ENCODE data around the gene DHRS9.

DHRS9 gene

GRCh38 chr2:169069833-169070232, 470 bp downstream of the DHRS9 start:
- Histone ChIP-seq H3K9me3 (ENCODE audit: control insufficient read depth, low read length) (no peaks in the 10 kb centered on the region), H3K4me1 (ENCODE audit: control insufficient read depth, insufficient read depth, low read length) (peaks cover 26% of the 10 kb centered on the region), H3K4me3 (ENCODE audit: low read length) (no peak overlapping the region), H3K27me3 (ENCODE audit: control insufficient read depth, insufficient read depth, low read length) (no peaks in the 10 kb centered on the region), H3K36me3 (ENCODE audit: control insufficient read depth, insufficient read depth, low read length) (no peaks in the 10 kb centered on the region), H3K9ac (ENCODE audit: low read length) (no peak overlapping the region)

- H3K4me1 ChIP-seq (ENCODE audit: control insufficient read depth, insufficient read depth, low read length) = peaks cover 12% of the 10 kb centered on the region
- no peaks in the 10 kb centered on the region for H3K36me3 ChIP-seq (ENCODE audit: control insufficient read depth, insufficient read depth, low read length)
- no peaks in the 10 kb centered on the region for H3K9me3 ChIP-seq (ENCODE audit: control insufficient read depth, low read length)
- H3K27me3 ChIP-seq (ENCODE audit: control insufficient read depth, insufficient read depth, low read length) = no peaks in the 10 kb centered on the region
- H3K9ac ChIP-seq (ENCODE audit: low read length) = no peak overlapping the region
- H3K4me3 ChIP-seq (ENCODE audit: low read length) = no peak overlapping the region
Measured at GRCh38 chr2:169071455-169071854, 2.1 kb downstream of the DHRS9 start.

DNA sequence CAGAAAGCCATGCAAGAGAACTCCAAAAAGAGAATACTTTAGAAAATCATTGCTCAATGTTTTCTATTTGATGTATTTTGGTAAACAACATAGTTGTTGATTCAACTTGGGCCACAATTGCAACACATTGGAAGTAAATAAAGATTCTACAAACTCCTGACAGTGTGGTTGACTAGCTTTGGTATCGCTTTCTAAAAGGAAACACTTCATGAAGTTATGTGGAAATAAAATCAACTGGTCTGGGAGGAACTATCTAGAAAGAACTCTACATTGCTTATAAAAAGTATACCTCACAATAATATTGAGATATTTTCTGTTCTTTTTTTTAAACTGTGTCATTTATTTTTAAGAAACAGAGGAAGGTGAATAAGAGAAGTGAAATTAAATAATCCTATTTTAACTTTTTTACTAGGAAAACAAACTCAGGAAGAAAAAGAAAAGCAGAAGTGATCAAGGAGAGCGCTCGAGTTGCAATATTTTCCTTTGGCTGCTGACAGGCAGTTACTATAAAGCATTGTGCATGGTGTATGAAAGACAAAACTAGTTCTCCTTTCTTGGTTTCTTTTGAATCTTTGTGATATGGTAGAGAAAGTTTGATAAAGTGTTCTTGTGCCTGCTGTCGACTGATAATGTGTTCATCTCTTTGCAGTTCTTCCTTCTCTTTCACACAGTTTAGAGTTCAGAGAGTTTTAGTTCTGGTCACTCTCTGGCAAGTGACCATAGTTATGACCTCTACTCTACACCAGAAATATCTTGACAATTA, 3.0 kb downstream of the DHRS9 start:
- peaks cover 5% of the 10 kb centered on the region for H3K4me1 ChIP-seq (ENCODE audit: control insufficient read depth, insufficient read depth, low read length)
- no peaks in the 10 kb centered on the region for H3K27me3 ChIP-seq (ENCODE audit: control insufficient read depth, insufficient read depth, low read length)
- no peaks in the 10 kb centered on the region for H3K9me3 ChIP-seq (ENCODE audit: control insufficient read depth, low read length)
- no peak overlapping the region for H3K9ac ChIP-seq (ENCODE audit: low read length)
- H3K4me3 ChIP-seq (ENCODE audit: low read length) = no peak overlapping the region
- H3K36me3 ChIP-seq (ENCODE audit: control insufficient read depth, insufficient read depth, low read length) = no peaks in the 10 kb centered on the region

GRCh38 chr2:169073211-169073962, 4.0 kb downstream of the DHRS9 start:
- H3K4me3 ChIP-seq (ENCODE audit: low read length) = no peak overlapping the region
- H3K36me3 ChIP-seq (ENCODE audit: control insufficient read depth, insufficient read depth, low read length) = no peaks in the 10 kb centered on the region
- H3K4me1 ChIP-seq (ENCODE audit: control insufficient read depth, insufficient read depth, low read length) = no peaks in the 10 kb centered on the region
- no peak overlapping the region for H3K9ac ChIP-seq (ENCODE audit: low read length)
- no peaks in the 10 kb centered on the region for H3K9me3 ChIP-seq (ENCODE audit: control insufficient read depth, low read length)
- H3K27me3 ChIP-seq (ENCODE audit: control insufficient read depth, insufficient read depth, low read length) = no peaks in the 10 kb centered on the region

DNA sequence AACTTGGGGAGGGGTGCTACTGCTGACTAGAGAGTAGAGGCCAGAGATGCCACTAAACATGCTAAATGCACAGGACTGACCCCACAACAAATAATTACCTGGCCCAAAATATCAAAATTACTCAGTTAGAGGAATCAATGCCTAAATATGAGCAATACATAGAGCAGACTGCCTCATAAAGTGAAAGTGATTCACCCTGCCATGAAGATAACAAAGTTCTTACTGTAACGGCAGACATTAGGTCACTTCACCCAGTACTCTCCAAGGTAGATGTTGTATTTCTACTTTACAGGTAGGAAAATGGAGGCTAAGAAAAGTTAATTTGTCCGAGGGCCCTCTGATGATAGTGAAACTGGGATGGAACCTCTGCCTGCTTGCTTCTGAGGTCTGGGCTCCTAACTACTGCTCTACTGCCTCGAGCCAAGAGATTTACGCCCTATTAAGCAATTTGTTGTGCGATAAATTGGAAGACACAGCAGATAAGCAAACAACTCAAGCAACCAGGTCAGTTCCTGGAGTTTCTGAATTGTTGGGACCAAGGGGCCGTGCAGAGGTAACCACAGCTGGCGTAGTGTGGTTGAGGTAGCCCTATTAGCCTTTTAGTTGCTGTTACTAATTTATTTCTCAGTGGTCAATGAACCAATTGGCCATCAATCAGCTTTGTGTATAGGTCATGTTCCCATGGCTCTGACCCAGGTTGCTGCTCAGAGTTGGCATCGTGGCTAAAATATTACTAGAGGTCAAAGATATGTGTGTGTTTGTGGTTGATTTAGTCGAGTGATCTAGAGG, 4.8 kb downstream of the DHRS9 start:
- no peaks in the 10 kb centered on the region for H3K27me3 ChIP-seq (ENCODE audit: control insufficient read depth, insufficient read depth, low read length)
- H3K4me3 ChIP-seq (ENCODE audit: low read length) = no peak overlapping the region
- H3K36me3 ChIP-seq (ENCODE audit: control insufficient read depth, insufficient read depth, low read length) = no peaks in the 10 kb centered on the region
- H3K9me3 ChIP-seq (ENCODE audit: control insufficient read depth, low read length) = no peaks in the 10 kb centered on the region
- H3K9ac ChIP-seq (ENCODE audit: low read length) = no peak overlapping the region
- no peaks in the 10 kb centered on the region for H3K4me1 ChIP-seq (ENCODE audit: control insufficient read depth, insufficient read depth, low read length)

DNA sequence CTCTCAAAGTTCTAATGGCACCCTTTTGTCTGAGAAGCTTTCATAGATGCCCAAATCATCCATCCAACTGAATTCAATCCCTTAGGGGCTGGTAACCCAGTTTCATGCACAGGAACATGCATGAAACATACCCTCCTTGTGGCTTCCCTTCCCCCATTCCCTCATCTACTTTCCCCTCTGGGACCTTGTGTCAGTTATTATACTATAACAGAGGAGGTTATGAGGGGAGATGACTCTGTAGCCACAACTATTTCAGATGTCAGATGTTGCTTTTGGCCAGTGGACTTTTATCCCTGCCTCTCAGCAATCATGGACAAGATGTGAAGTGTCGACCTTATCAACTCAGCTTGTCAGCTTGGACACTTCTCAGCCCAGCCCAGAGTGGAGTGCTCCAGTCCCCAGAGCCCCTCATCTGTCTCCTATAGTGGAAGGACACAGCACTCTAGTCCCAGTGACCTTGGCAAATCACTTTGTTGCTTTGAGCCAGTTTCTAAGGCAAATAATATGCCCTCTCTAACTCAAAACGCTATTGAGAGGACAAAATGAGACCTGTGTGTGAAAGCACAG, 8.4 kb downstream of the DHRS9 start:
- no peaks in the 10 kb centered on the region for H3K27me3 ChIP-seq (ENCODE audit: control insufficient read depth, insufficient read depth, low read length)
- H3K9ac ChIP-seq (ENCODE audit: low read length) = no peak overlapping the region
- no peak overlapping the region for H3K4me3 ChIP-seq (ENCODE audit: low read length)
- no peaks in the 10 kb centered on the region for H3K4me1 ChIP-seq (ENCODE audit: control insufficient read depth, insufficient read depth, low read length)
- no peaks in the 10 kb centered on the region for H3K9me3 ChIP-seq (ENCODE audit: control insufficient read depth, low read length)
- H3K36me3 ChIP-seq (ENCODE audit: control insufficient read depth, insufficient read depth, low read length) = no peaks in the 10 kb centered on the region

DNA sequence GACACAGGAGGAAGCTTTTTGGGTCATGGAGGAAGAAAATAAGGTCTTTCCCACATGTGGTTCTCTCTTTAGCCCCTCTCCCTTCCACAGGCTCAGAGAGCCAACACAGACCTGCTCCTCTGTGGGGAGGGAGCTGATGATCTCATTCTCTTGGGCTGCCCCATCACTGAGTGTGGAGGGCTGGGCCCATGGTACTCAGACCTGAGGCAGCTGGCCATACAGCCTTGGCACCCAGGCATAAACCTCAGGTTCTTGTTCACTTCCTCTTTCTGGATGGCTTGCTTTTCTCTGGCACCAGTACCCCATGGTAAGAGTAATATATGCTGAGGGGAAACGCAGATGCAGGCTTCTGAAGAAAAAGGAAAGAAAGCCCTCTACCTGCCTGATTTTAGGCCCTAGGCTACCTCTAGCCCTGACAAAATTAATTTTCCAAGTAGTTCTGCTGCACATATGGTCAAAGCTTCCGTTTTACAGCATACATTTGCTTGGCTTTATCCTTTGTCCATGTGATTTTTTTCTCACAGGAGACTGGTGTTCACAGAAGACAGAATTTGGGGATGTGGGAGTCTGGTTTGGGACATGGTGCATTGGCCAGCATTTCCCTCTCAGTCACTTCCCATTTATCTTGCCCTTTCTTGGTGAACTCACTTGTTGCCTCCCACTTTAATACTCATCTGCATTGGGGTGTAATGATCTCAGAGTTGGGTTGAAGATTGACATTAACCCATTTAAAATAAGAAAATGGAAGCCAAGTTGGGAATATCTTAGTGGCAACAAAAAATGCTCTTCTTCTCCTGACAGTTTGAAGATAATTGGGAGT, 11.1 kb downstream of the DHRS9 start:
- H3K27me3 ChIP-seq (ENCODE audit: control insufficient read depth, insufficient read depth, low read length) = no peaks in the 10 kb centered on the region
- no peak overlapping the region for H3K9ac ChIP-seq (ENCODE audit: low read length)
- H3K4me1 ChIP-seq (ENCODE audit: control insufficient read depth, insufficient read depth, low read length) = no peaks in the 10 kb centered on the region
- H3K9me3 ChIP-seq (ENCODE audit: control insufficient read depth, low read length) = no peaks in the 10 kb centered on the region
- H3K4me3 ChIP-seq (ENCODE audit: low read length) = no peak overlapping the region
- no peaks in the 10 kb centered on the region for H3K36me3 ChIP-seq (ENCODE audit: control insufficient read depth, insufficient read depth, low read length)

- no peak overlapping the region for H3K4me3 ChIP-seq (ENCODE audit: low read length)
- no peaks in the 10 kb centered on the region for H3K4me1 ChIP-seq (ENCODE audit: control insufficient read depth, insufficient read depth, low read length)
- no peaks in the 10 kb centered on the region for H3K36me3 ChIP-seq (ENCODE audit: control insufficient read depth, insufficient read depth, low read length)
- H3K9me3 ChIP-seq (ENCODE audit: control insufficient read depth, low read length) = no peaks in the 10 kb centered on the region
- H3K27me3 ChIP-seq (ENCODE audit: control insufficient read depth, insufficient read depth, low read length) = no peaks in the 10 kb centered on the region
- H3K9ac ChIP-seq (ENCODE audit: low read length) = no peak overlapping the region
Measured at GRCh38 chr2:169081551-169081950, 12.2 kb downstream of the DHRS9 start.

- Histone ChIP-seq H3K9ac (ENCODE audit: low read length) (no peak overlapping the region), H3K27me3 (ENCODE audit: control insufficient read depth, insufficient read depth, low read length) (no peaks in the 10 kb centered on the region), H3K36me3 (ENCODE audit: control insufficient read depth, insufficient read depth, low read length) (no peaks in the 10 kb centered on the region), H3K9me3 (ENCODE audit: control insufficient read depth, low read length) (no peaks in the 10 kb centered on the region), H3K4me3 (ENCODE audit: low read length) (no peak overlapping the region), H3K4me1 (ENCODE audit: control insufficient read depth, insufficient read depth, low read length) (no peaks in the 10 kb centered on the region)
Measured at GRCh38 chr2:169082995-169083394, 13.6 kb downstream of the DHRS9 start.

DNA sequence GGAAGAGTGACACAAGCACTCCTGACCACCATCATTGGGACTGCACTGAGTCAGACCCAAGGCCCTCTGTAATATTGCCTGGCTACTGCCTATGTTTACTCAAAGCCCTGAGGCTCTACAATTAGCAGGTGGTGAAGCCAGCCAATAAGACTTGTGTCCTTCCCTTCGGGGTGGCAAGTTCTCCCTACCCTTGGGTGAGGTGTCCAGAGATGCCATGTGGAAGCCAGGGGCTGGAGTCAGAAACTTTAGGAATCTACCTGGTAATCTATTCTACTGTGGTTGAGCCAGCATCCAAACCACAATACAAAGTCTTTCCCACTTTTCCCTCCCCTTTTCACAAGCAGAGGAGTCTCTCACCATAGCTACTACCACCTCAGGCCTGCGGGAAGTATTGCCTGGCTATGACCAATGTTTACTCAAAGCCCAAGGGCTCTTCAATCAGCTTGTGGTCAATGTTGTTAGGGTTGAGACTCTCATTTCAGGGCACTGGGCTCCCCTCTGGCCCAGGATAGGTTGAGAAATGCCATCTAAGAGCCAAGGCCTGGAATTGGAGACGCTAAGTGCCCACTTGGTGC, 17.6 kb downstream of the DHRS9 start:
- Histone ChIP-seq H3K4me1 (ENCODE audit: control insufficient read depth, insufficient read depth, low read length) (peaks cover 5% of the 10 kb centered on the region), H3K9me3 (ENCODE audit: control insufficient read depth, low read length) (no peaks in the 10 kb centered on the region), H3K9ac (ENCODE audit: low read length) (no peak overlapping the region), H3K36me3 (ENCODE audit: control insufficient read depth, insufficient read depth, low read length) (no peaks in the 10 kb centered on the region), H3K4me3 (ENCODE audit: low read length) (no peak overlapping the region), H3K27me3 (ENCODE audit: control insufficient read depth, insufficient read depth, low read length) (no peaks in the 10 kb centered on the region)

DNA sequence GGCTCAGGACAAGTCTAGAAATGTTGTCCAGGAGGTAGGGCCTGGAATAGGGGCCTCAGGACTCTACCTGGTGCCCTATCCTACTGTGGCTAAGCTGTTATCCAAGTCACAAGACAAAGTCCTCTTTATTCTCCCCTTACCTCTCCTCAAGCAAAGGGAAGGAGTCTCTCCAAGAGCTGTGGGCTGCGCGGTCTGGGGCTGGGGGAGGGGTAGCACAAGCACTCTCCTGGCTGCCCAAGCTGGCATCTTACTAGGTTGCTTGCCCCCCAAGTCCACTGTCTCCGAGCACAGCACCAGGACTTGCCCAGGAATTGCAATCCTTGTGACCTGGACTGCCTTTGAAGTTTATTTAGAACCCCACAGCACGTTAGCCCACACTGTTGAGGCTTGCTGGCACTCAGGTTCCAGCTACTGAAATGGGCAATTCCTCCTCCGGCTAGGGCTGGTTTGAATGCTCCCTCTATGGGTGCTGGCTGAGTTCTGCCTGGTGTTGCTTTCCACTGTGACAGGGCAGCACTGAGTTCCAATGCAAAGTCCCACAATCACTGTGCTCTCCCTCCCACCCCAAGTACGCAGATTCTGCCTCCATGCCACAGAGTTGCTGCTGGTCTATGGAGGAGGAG, 18.5 kb downstream of the DHRS9 start:
- Histone ChIP-seq H3K4me3 (ENCODE audit: low read length) (no peak overlapping the region), H3K9me3 (ENCODE audit: control insufficient read depth, low read length) (no peaks in the 10 kb centered on the region)

More for the DNA sequence above, 18.5 kb downstream of the DHRS9 start:
- Histone ChIP-seq H3K36me3 (ENCODE audit: control insufficient read depth, insufficient read depth, low read length) (no peaks in the 10 kb centered on the region), H3K27me3 (ENCODE audit: control insufficient read depth, insufficient read depth, low read length) (no peaks in the 10 kb centered on the region), H3K4me1 (ENCODE audit: control insufficient read depth, insufficient read depth, low read length) (peaks cover 12% of the 10 kb centered on the region), H3K9ac (ENCODE audit: low read length) (no peak overlapping the region)

Data from mucosa of stomach (tissue), 1 donor.